ENCODE data around the gene EMP2. TPM values are rescaled to one million over a fixed set of nuclear protein-coding genes. Genes with fewer than 3 reads are reported as not detected.

EMP2 gene
- total RNA-seq, 2 donors from 2014 or later = 40.3 to 66.8 TPM

DNA sequence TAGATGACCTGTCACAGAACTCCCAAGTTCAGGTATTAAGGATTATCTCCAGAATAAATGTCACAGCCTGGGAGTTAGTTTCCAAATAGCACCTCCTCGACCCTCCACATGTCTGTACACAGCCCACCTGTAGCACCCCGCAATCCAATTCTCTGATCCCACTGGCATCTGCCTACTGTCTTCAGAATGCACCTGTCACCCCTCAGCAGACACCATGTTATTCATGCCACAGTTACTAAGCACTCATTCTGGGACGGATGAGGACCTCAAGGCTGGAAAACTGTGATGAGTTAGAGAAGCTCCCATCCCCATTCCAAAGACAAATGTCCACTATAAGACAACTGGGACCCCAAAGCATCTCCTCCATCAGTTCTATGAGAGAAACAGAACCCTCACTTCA lies 7.8 kb downstream of the EMP2 start:
- Histone ChIP-seq H3K4me3 (no peak overlapping the region), H3K27ac (no peak overlapping the region), H3K9me3 (no peaks in the 10 kb centered on the region), H3K4me1 (peaks cover 0 to 50% of the 10 kb centered on the region in 2 donors), H3K36me3 (no peaks in the 10 kb centered on the region), H3K27me3 (no peaks in the 10 kb centered on the region)
- TF ChIP-seq, protein P1, sequence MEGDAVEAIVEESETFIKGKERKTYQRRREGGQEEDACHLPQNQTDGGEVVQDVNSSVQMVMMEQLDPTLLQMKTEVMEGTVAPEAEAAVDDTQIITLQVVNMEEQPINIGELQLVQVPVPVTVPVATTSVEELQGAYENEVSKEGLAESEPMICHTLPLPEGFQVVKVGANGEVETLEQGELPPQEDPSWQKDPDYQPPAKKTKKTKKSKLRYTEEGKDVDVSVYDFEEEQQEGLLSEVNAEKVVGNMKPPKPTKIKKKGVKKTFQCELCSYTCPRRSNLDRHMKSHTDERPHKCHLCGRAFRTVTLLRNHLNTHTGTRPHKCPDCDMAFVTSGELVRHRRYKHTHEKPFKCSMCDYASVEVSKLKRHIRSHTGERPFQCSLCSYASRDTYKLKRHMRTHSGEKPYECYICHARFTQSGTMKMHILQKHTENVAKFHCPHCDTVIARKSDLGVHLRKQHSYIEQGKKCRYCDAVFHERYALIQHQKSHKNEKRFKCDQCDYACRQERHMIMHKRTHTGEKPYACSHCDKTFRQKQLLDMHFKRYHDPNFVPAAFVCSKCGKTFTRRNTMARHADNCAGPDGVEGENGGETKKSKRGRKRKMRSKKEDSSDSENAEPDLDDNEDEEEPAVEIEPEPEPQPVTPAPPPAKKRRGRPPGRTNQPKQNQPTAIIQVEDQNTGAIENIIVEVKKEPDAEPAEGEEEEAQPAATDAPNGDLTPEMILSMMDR (IDR thresholded peaks at IDR 0.05) = no peak
- DNase-seq (ENCODE audit: low spot score) = no peak

DNA sequence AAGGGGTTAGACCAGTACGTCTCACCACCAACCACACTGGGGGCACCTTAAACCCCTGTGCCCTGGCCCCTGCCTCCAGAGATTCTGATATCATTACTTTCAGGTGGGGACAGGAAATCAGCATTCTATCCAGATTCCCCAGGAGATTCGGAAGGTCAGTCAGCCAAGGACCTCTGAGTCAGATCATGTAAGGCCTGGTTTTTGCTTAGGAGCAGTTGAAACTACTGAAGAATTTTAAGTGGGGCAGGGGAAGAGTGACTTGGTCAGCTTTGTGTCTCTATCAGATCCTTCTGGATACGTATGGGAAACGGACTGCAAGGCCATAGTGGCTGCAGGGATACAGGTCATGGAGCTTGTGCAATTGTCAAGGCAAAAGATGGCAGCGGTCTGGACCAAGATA lies 9.0 kb downstream of the EMP2 start:
- H3K27me3 ChIP-seq = no peaks in the 10 kb centered on the region
- no peaks in the 10 kb centered on the region for H3K9me3 ChIP-seq
- TF ChIP-seq, protein P1 (IDR thresholded peaks at IDR 0.05) = no peak
- H3K27ac ChIP-seq = no peak overlapping the region
- no peak overlapping the region for H3K4me3 ChIP-seq
- no peaks in the 10 kb centered on the region for H3K36me3 ChIP-seq
- DNase-seq (ENCODE audit: low spot score) = no peak
- H3K4me1 ChIP-seq = peaks cover 0 to 39% of the 10 kb centered on the region in 2 donors

DNA sequence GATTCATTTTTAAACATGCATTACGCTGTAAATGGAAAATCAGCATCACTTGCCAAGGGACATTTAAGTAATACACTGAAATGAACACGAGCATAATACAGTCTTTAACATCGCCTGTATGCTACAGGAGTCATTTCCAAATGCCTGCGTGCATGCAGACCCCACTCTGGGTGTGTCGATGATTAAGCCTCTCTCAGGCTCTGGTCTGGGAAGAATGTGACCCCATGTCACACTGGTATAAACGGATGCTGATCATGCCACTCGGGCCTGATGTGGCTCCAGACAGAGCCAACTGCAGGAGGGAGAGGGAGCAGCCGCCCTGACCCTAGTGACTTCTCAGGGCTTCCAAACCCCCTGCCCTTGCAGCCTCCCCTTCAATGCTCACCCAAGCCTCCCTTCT lies 10.8 kb downstream of the EMP2 start:
- peaks cover 0 to 44% of the 10 kb centered on the region in 2 donors for H3K4me1 ChIP-seq
- DNase-seq (ENCODE audit: low spot score) = no peak

DNA sequence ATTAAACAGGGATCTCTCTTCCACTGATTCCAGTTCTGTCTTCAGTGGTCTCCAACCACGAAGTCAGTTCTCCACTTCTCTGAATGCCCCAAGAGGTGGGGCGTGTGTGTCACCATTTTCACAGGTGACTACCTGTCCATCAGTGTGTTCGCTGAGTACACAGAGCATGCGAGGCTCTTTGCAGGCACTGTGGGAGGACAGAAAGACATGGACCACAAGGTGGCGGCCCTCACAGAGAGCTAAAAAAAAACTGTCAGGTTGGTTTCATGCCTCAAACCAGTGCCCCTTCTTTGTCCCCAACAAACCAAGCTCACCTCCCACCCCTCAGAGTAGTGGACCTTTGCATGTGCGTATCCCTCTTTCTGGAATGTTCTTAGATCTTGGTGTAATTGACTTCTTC lies 13.8 kb downstream of the EMP2 start:
- H3K4me1 ChIP-seq = peaks cover 0 to 65% of the 10 kb centered on the region in 2 donors
- H3K36me3 ChIP-seq = no peaks in the 10 kb centered on the region
- peaks cover 0 to 11% of the 10 kb centered on the region in 2 donors for H3K9me3 ChIP-seq
- H3K27ac ChIP-seq = peak overlapping the region in 1 of 2 donors; percentile 22
- TF ChIP-seq, protein P1 (IDR thresholded peaks at IDR 0.05) = no peak
- H3K4me3 ChIP-seq = no peak overlapping the region
- no peak for DNase-seq (ENCODE audit: low spot score)
- H3K27me3 ChIP-seq = no peaks in the 10 kb centered on the region

More for the DNA sequence above, 10.8 kb downstream of the EMP2 start:
- Histone ChIP-seq H3K27ac (peak overlapping the region; percentile 60 to 82), H3K36me3 (no peaks in the 10 kb centered on the region), H3K27me3 (no peaks in the 10 kb centered on the region), H3K9me3 (no peaks in the 10 kb centered on the region), H3K4me3 (no peak overlapping the region)
- TF ChIP-seq, protein P1 (IDR thresholded peaks at IDR 0.05) = no peak

DNA sequence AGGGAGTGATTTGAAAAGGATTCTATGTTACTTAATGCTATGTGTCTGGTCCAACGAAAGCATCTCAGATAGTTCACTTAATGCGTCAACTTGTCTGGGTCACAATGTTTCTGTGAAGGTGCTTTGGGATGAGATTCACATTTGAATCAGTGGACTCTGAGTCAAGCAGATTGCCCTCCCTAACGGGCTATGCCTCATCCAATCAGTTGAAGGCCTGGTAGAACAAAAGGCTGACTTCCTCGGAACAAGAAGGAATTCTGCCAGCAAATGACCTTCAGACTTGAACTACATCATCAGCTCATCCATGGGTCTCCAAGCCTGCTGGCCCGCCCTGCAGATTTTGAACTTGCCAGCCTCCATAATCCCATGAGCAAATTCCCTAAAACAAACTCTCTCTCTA lies 15.2 kb downstream of the EMP2 start:
- Histone ChIP-seq H3K36me3 (no peaks in the 10 kb centered on the region), H3K9me3 (peaks cover 0 to 11% of the 10 kb centered on the region in 2 donors), H3K27me3 (no peaks in the 10 kb centered on the region), H3K4me3 (no peak overlapping the region), H3K4me1 (peaks cover 0 to 73% of the 10 kb centered on the region in 2 donors), H3K27ac (peak overlapping the region; percentile 68 to 96)
- TF ChIP-seq, protein P1 (IDR thresholded peaks at IDR 0.05) = no peak
- DNase-seq (ENCODE audit: low spot score) = no peak

DNA sequence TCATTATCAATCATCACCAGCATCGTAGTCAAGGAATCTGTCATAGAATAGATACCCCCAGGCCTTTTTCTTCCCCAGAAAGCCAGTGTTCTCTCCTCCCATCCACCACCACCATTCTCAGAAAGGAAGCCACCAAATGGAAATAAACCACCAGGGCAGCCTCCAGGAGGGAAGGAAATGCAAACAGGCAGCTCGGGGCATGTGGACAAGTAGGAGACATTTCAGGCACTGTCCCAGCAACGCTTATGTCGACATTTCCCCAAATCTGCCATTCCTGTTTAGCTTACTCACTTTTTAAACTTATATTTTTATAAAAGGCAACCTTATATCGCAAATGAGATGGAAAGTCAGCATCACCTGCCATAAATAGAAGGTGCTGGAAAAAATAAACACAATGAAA lies 15.8 kb downstream of the EMP2 start:
- TF ChIP-seq, protein P1 (IDR thresholded peaks at IDR 0.05) = no peak
- Histone ChIP-seq H3K9me3 (peaks cover 0 to 11% of the 10 kb centered on the region in 2 donors), H3K4me1 (peaks cover 0 to 73% of the 10 kb centered on the region in 2 donors), H3K27ac (peak overlapping the region; percentile 68 to 96), H3K4me3 (no peak overlapping the region), H3K36me3 (no peaks in the 10 kb centered on the region), H3K27me3 (no peaks in the 10 kb centered on the region)
- no peak for DNase-seq (ENCODE audit: low spot score)

Measured in right atrium auricular region (tissue), 2 donors.